Body of pancreas (tissue), 4 donors: ENCODE data around the gene SLC24A3. TPM values are rescaled to one million over a fixed set of nuclear protein-coding genes. Genes with fewer than 3 reads are reported as not detected.

Experiments
- ATAC-seq: fragments of 150-250 bp; one replicate; pipeline ENCODE4 v1.9.1; 2016
- DNase-seq, 4 donors: peaks; one replicate each; pipeline ENCODE4 v3.0.0-alpha.2; 2019
- H3K27ac ChIP-seq, 4 donors: fragments of 200-600 bp; sonication (generic); 1 replicate in 3 of 4; 2 replicates in 1 of 4; pipeline versions ENCODE4 v1.5.1 to v1.6.1; 2016 to 2019; ENCODE audit warnings: mild to moderate bottlenecking in 1 of 4, mixed read lengths in 1 of 4, moderate library complexity in 1 of 4
- H3K27me3 ChIP-seq, 2 donors: fragments of 200-600 bp; sonication (generic); one replicate each; pipeline ENCODE4 v1.6.0; 2016; ENCODE audit warnings: mild to moderate bottlenecking in 1 of 2
- H3K36me3 ChIP-seq, 2 donors: fragments of 200-600 bp; sonication (generic); replicated peaks in 1 of 2; 2 replicates each; pipeline ENCODE4 v1.5.1; 2016; ENCODE audit warnings: low read depth in 2 of 2; ENCODE audit not compliant: insufficient read depth in 1 of 2
- H3K4me1 ChIP-seq: fragments of 200-600 bp; sonication (generic); one replicate; pipeline ENCODE4 v1.6.0; 2016
- H3K4me3 ChIP-seq, 2 donors: fragments of 200-600 bp; sonication (generic); 1 replicate in 1 of 2; 2 replicates in 1 of 2; pipeline ENCODE4 v1.5.1; 2016 to 2019
- H3K9me3 ChIP-seq, 3 donors: fragments of 200-600 bp; sonication (generic); 1 replicate in 2 of 3; 2 replicates in 1 of 3; pipeline ENCODE4 v1.5.1; 2016
- CTCF ChIP-seq, 7 experiments: fragments of 450-650 bp in 4 of 7; fragments of 200-600 bp in 3 of 7; sonication (generic) in 3 of 7; IDR thresholded peaks; one replicate each; pipeline ENCODE4 v1.5.1; 2016 to 2019; ENCODE audit warnings: antibody characterized with exemption in 7 of 7
- POLR2A ChIP-seq, 3 donors: fragments of 450-650 bp; IDR thresholded peaks; one replicate each; pipeline ENCODE4 v1.6.1; 2016; ENCODE audit warnings: antibody characterized with exemption in 3 of 3, mild to moderate bottlenecking in 2 of 3
- WGBS, 2 donors: methylation state at CpG; one replicate each; pipeline ENCODE4 v1.1.5; 2017; 5-methylcytosine and 5-hydroxymethylcytosine counted together
- intact Hi-C: fragments of 100-400 bp; cut with DNase I; formaldehyde crosslinking; loops from one replicate; pipeline ENCODE4 v1.15.1; 2023
- total RNA-seq, 2 donors: library from RNA; depleted of rRNA; stranded (reverse); fragments of >200 nt; gene quantifications; one replicate each; pipeline ENCODE4 v1.1.0, GENCODE V29; 2016

The SLC24A3 gene
- total RNA-seq, 2 donors from 2014 or later, result 0.66 to 1.0 TPM

- Histone ChIP-seq H3K9me3 (no peaks in the 10 kb centered on the region), H3K4me1 (no peaks in the 10 kb centered on the region), H3K4me3 (no peak overlapping the region), H3K27ac (no peak overlapping the region), H3K27me3 (no peaks in the 10 kb centered on the region), H3K36me3 (no peaks in the 10 kb centered on the region)
- ATAC-seq, result no peak
- DNase-seq, result no peak
- intact Hi-C loops, result no loop called here
- 81 to 82% methylated on average over 2 of the region's 2 CpGs for WGBS, 2 donors
- no peak for TF ChIP-seq POLR2A (IDR thresholded peaks at IDR 0.05)
- TF ChIP-seq CTCF (IDR thresholded peaks at IDR 0.05), result no peak
Observed at GRCh38 chr20:19648024-19648423, 435.6 kb downstream of the SLC24A3 start.

- intact Hi-C loops, result no loop called here
- WGBS, 2 donors, result 55 to 74% methylated on average over 3 of the region's 3 CpGs
Observed at GRCh38 chr20:19649041-19649440, 436.6 kb downstream of the SLC24A3 start.

DNA sequence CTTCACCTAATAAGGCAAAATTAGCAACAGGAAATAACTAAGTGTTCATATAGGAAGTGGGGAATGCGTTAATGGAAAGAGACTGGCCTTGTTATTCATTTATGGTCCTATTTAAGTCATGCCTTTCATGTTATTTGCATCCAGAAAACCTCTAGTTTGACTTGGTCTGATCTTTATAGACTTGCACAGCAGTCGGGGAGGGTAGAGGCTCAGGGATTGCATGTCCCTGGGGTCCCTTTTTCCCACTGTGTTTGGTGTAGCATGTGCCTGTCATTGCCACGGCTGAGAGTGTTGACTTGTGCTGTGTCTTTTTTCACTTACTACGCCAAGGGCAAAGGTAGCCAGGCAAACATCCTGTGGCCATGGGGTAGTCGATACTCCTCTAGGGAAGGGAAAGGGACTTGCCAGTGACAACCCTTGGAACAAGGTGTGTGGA lies 440.2 kb downstream of the SLC24A3 start:
- Histone ChIP-seq H3K4me1 (no peaks in the 10 kb centered on the region), H3K36me3 (no peaks in the 10 kb centered on the region), H3K9me3 (no peaks in the 10 kb centered on the region), H3K4me3 (no peak overlapping the region), H3K27ac (no peak overlapping the region), H3K27me3 (no peaks in the 10 kb centered on the region)
- TF ChIP-seq POLR2A (IDR thresholded peaks at IDR 0.05) (no peak), CTCF (IDR thresholded peaks at IDR 0.05) (no peak)
- no peak for ATAC-seq
- intact Hi-C loops, result no loop called here
- WGBS, 2 donors, result 49 to 55% methylated on average over 5 of the region's 5 CpGs
- DNase-seq, result no peak

More at GRCh38 chr20:19649041-19649440, 436.6 kb downstream of the SLC24A3 start:
- no peaks in the 10 kb centered on the region for H3K4me1 ChIP-seq
- TF ChIP-seq CTCF (IDR thresholded peaks at IDR 0.05) (no peak), POLR2A (IDR thresholded peaks at IDR 0.05) (no peak)
- ATAC-seq (no peak), DNase-seq (no peak)
- no peaks in the 10 kb centered on the region for H3K27me3 ChIP-seq
- H3K9me3 ChIP-seq, result no peaks in the 10 kb centered on the region
- no peak overlapping the region for H3K27ac ChIP-seq
- H3K4me3 ChIP-seq, result no peak overlapping the region
- no peaks in the 10 kb centered on the region for H3K36me3 ChIP-seq

DNA sequence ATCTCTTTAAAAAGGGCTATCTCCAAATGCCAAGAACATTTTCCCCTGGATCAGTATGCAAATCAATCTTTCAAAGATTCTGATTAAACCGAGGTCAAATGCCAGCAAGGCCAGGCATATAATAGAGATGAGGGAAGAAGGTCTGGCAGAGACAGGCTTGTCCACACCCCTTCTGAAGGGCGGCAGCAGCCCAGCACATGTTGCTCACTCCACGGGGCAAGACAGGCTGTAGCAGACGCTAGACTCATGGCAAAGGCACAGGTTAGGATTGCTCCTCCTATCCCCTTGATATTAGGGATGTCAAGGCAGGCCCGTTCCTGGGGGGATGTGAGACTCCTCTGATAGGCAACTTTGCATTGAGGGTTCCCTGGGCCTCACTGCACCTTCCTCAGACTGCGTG lies 440.9 kb downstream of the SLC24A3 start:
- no peaks in the 10 kb centered on the region for H3K36me3 ChIP-seq
- H3K27me3 ChIP-seq, result no peaks in the 10 kb centered on the region
- no peaks in the 10 kb centered on the region for H3K4me1 ChIP-seq
- intact Hi-C loops, result no loop called here
- DNase-seq (no peak), ATAC-seq (no peak)
- no peak overlapping the region for H3K27ac ChIP-seq
- TF ChIP-seq CTCF (IDR thresholded peaks at IDR 0.05) (no peak), POLR2A (IDR thresholded peaks at IDR 0.05) (no peak)
- no peaks in the 10 kb centered on the region for H3K9me3 ChIP-seq
- no peak overlapping the region for H3K4me3 ChIP-seq
- 58 to 63% methylated on average over 3 to 6 of the region's 6 CpGs for WGBS, 2 donors

- TF ChIP-seq CTCF (IDR thresholded peaks at IDR 0.05) (no peak), POLR2A (IDR thresholded peaks at IDR 0.05) (no peak)
- Histone ChIP-seq H3K27ac (no peak overlapping the region), H3K9me3 (no peaks in the 10 kb centered on the region), H3K4me3 (no peak overlapping the region), H3K36me3 (no peaks in the 10 kb centered on the region), H3K27me3 (no peaks in the 10 kb centered on the region), H3K4me1 (no peaks in the 10 kb centered on the region)
- WGBS, 2 donors, result 86 to 88% methylated on average over 8 of the region's 8 CpGs
- intact Hi-C loops, result no loop called here
- DNase-seq (no peak), ATAC-seq (no peak)
Observed at GRCh38 chr20:19654921-19655320, 442.5 kb downstream of the SLC24A3 start.
